HG03064 (cell line): ENCODE measurements around the gene GPR152.
"Not testable (repeated sequence)": the region's sequence is repeated elsewhere in the genome, so short reads cannot be mapped to it uniquely, and the experiment has no call there.

ENCODE experiments used
- ATAC-seq: cut with Tn5 transposase; IDR thresholded peaks from one replicate; pipeline ENCODE4 v1.9.1; 2021; ENCODE audit warnings: low read depth; ENCODE audit not compliant: unreplicated experiment

Gene GPR152

DNA sequence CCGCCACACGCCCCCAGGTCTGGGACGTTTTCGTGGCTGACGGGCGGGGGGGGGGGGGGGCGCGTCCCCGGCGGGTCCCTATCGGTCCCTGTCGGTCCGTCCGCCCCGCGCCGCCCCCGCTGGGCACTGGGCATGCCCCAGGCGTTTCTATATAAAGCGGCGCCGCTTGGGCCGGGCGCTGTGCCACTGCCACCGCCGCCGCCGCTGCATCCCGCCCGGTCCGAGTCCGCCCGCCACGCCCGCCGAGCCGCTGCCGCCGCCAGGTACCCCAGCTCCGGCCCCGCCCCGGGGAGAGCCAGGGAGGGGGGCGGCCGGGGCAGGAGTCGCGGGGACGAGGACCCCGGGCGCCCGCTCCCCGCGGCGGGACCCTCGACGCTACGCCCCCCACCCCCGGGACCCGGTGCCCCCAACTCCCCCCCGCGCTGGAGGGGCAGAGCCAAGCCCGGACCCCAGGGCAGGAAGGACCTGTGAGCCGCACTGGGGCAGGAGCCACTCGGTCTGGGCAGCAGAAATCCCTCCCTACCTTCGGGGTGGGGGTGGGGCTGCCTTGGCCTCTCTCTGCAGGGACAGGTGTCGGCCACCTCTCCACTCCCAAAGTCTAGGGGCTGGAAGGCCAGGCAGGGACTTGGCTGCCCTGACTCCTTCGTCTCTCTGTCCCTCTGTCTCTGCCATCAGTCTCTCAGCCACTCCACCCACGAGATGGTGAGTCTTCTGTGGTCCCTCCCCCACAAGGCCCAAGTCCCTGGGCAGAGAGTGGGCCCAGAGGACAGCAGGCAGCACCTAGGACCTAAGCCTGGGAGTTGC lies 36.8 kb downstream of the GPR152 start, which contains the start of gene CARNS1:
Gene CARNS1 (plus strand): TSS at position 178 of the 804 bp plus-strand sequence. CDS start 522 bp downstream, at position 700.
- no peak for ATAC-seq

DNA sequence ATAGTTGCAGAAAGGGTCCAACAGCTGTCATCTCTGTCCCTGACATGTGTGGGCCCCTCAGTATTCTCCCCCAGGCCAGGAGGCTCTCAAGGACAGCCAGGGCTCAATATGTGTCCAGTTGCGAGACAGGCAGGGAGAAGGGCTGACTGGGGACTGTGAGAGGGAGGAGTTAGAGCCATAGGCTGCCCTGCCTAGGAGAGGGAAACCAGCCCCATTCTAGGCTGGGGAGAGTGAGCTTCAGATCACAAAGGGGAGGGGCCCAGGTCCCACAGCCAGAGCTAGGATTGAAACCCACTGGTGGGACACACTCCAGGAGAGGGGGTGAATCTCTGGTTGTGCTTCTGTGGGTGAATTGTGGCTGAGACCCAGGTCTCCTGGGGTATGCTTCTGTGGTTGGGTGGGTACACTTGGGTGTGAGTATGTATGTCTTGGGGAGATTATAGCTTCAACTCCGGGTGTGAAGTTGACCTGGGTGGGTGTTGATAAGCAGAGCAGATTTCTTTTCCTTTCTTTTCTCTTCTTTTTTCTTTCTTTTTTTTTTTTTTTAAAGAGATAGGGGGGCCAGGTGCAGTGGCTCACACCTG lies 39.2 kb downstream of the GPR152 start:
- ATAC-seq, result no peak

DNA sequence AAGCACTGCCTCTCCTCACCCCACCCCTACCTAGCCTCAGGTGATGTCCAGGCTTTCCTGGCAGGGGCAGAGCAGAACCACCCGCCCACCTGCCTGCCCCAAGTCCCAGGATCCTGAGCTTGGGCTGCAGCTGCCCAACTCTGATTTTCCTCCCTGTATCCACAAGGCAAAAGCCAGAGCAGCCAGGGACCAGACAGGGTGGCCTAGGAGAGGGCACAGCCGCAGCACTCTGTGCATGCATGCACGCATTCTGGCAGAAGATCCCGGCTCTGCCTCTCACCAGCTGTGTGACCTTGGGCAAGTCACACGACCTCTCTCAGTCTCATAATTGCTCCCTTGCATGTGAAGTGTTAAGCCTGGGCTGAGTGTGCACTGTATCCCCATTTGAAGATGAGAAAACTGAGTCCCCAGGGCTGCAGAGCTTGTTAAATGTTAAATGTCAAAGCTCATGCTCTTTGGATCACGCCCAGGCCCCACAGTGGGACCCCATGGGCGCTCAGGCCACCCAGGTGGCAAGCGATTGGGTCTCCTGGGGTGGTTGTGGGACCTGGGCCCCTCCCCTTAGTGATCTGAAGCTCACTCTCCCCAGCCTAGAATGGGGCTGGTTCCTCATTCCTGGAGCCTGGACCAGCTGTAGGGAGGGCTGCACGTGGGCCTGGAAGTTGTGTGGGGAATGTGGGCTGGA lies 39.9 kb downstream of the GPR152 start:
- no peak for ATAC-seq

DNA sequence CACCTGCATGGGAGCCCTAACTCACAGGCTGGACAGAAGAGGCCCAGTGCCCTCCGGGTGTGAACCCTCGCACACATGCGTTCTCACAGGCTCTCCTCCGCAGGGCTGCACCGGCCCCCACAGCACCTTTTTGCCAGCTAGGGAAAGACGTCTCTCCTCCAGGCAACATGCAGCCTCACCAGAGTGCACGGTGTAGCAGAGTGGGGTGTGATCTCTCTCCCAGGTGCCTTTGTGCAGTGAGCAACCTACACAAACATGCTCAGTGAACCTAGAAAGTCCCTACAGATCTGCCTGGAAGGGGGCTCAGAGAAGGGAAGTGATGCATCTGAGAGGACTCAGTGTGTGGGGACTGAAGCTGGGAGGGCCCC lies 40.8 kb downstream of the GPR152 start:
- ATAC-seq, result no peak

DNA sequence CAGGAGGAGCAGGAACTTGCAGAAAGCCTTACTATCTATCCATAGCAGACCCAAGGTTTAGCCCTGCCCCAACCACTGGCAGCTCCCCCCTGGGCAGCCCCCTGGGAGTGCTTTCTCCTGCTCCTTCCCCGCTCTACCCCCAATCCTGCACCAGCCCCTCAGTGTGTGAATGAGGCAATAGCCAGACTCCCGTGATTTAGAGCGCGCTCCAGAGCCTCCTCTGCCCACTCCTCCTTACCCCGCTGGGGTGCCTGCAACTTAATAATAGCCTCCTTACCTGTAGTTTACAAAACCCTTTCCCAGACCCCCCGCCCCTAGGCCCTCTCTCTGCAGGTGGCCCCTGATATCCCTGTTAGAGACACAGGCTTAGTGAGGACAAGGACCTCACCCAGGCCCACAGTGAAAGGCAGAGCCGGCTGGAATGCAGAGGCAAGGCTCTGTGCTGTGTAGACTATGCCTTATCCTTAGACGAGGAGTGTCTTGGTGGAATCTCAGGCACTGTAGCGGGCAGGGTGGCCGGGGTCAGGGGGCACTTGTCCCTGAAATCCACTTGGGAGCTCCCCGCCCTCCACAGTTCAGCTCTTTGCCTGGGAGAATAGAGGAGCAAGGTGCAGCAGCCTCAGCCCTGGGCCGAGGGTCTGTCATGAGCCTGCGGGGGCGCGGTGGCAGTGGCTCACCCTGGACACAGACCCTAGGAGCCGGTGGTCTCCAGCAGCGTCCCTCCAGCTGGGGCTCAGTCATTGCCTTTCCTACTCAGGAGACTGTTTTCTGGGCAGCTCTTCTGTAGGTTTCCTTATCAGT lies 41.3 kb downstream of the GPR152 start:
- no peak for ATAC-seq

DNA sequence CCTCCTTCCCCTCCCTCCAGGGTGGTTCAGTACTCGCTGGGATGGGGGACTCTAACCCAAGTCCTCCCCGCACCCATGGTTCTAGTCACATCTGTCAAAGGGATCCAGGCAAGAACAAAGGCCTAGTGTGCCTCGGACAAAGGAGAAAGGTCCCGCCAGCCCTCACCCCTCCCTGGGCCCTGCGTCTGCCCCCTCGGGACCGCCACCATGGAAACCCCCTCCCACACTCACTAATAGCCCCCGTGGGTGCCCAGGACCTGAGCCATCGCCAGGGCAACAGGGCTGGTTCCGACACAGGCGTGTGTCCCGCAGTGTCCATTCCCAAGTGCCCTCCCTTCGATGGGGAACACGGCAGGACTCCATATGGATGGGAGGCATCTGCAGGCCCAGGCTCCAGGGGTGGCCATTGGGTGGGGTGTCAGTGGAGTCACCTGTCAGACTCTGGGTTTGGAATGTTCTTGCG lies 42.1 kb downstream of the GPR152 start:
- ATAC-seq, result no peak

DNA sequence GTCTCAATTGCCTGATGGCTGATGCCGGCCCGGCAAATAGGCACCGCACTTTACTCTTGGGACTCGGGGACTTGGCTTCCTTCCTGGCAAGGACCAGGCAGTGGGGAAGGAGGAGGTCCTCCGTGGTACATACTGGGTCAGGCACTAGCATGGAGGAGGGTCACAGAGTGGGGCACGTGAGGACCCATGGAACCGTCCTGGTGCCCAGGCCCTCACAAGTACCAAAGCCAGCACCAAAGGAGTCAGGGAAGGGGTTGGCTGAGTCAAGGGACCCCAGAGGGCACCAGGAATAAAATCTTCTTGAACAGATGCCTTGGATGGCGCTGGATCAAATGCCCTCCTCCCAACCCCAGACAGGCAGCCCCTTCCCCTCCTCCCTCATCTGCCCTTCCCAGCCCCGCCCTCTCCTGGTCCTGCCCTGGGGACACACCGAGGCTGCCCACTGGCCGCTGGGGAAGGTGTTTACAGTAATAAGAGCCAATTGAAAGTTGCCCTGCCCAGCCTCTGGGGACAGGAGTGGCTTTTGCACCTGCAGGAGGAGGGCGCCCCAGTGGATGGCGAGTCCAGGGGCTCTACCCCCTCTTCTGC lies 42.7 kb downstream of the GPR152 start:
- no peak for ATAC-seq

DNA sequence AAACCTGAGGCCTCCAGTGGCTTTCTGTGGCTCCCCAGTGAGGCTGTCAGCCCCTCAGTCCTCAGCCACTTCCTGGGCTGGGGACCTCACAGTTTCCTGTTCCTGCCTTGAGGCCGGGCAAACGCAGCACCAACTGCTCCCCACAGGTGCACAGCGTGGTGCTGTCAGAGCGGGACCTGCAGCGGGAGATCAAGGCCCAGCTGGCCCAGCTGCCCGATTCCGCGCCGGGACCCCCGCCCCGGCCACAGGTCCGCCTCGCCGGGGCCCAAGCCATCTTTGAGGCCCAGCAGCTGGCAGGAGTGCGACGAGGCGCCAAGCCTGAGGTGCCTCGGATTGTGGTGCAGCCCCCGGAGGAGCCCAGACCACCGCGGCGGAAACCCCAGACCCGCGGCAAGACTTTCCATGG lies 43.3 kb downstream of the GPR152 start:
- no peak for ATAC-seq

DNA sequence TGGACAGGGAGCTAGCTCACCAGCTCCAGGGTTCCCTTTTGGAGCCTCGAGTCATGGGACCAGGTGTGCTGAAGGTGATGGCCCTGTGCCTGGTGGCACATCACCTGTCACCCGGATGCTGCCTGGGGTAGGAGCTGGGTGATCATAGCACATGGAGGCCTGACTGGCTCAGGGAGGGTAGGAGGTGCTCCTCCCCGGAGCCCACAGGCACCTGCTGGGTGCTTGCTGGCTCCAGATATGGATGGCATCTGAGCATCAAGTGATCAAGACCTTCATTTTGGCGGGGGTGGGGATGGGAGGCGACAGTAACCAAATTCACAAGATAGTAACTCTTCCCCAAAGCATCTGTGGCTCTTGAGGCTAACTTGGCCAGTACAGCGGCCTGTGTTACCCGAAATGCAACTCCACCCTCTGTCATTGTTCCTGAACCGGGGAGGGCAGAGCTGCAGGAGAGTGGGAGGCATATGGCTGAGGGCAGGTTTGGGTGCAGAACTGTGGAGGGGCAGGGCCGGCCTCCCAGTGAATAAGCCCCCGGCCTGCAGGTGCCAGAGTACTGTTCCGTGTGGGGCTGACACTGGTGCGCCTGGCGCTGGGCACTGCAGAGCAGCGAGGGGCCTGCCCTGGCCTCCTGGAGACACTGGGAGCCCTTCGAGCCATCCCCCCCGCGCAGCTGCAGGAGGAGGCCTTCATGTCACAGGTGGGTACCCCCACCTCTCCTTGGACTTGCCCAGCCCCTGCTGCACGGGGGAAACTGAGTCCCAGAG lies 43.9 kb downstream of the GPR152 start:
- no peak for ATAC-seq

DNA sequence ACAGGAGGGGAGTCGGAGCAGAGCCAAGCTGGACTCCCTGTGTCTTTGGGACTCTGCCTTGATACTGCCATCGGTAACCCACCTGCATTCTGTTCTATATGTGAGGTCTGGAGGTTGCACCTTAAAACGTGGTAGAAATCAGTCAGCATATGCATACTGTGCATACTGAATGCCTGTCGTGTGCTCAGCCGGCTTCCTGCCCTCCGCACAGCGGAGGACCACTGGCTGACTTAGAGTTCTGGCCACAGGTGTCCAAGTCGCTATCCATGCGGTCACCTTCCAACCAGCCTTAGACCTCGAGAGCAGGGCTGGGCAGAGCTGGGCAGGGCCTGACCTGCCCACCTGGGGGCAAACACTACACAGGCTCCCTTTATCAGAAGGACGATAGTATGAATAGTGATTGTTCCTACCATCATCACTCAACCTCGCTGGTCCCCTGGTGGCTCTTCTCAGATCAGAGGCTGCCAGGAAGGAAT lies 44.8 kb downstream of the GPR152 start:
- no peak for ATAC-seq

DNA sequence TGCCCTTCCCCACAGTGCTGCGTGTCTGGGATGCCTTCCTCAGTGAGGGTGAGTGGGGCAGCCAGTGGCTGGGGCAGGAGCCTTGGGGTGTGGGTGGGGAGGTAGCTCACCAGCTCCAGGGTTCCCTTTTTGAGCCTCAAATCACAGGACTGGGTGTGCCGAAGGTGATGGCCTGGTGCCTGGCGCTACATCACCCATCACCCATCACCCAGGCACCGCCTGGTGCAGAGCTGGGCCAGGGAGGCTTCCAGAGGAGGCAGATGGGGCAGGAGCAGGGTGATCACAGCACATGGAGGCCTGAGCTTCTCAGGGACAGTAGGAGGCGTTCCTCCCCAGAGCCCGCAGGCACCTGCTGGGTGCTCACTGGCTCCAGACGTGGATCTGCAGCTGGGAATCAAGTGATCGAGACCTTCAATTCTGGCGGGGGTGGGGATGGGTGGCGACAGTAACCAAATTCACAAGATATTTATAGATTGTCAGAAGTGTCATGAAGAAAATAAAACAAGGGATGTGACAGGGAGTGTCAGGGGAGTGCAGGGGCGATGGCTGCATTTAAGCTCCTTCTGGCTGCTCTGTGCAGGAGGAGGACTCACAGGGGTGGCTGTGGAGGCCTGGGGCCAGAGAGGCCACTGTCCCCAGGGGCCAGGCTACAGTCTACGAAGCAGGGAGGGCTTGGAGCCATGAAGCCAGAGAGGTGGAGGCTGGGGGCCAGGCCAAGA lies 45.4 kb downstream of the GPR152 start:
- no peak for ATAC-seq

DNA sequence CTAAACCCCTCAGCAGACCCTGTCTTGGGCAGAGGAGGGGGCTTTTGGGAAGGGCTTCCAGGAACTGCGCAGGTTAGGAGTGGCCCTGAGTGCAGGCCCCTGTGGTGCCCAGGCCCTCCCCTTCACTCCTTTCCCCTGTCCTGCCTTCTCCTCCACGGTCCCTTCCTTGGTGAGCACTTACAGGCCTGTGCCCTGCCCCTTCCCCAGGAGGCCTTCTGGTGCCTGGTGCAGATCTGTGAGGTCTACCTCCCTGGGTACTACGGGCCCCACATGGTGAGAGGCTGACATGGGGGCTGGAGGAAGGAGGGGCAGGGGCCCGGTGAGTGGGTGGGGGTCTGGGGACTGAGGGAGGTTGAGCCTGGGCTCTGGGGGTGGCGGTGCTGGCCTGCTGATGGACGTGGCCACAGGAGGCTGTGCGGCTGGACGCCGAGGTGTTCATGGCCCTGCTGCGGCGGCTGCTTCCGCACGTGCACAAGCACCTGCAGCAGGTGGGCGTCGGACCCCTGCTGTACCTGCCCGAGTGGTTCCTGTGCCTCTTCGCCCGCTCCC lies 46.0 kb downstream of the GPR152 start:
- ATAC-seq, result no peak

DNA sequence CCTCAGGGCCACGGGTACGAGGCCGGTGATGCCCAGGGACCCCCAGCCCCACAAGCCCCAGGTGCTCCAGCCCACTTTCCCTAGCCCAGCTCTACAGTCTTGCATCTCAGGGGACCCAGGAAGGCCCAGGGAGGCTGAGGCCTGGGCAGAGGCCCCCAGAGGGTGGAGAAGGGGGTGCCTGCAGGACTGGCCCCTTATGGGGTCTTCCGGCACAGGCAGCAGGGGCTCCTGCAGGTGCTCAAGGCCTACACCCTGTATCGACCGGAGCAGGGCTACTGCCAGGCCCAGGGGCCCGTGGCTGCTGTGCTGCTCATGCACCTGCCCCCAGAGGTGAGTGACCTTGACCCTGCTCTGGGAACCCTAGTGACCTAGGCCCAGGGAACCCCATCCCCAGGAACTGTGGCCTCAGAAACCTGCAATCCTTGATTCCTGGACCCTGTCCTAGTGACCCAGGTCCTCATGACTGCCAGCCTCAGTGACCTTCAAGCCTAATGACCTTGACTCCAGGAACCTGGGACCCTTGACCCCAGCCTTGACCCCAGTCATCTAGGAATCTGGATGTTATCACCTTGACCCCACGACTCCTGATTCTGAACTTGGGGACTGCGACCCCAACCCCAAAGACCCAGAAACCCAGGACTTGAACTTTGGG lies 46.7 kb downstream of the GPR152 start:
- ATAC-seq, result no peak

DNA sequence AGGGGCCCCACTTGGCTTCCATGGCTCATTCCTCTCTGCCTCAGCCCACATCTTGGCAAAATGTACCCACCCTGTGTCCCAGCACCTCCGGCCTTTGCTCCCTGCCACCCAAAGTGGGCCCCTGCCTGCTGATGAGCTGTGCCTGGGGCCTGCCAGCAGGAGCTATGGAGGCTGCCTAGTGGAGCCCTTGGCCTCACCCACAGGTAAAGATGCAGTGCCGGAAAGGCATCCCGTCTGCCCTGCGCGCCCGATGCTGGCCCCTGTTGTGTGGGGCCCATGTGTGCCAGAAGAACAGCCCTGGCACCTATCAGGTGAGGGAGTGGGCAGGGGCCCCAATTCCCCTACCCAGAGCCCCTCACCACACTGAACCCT lies 47.3 kb downstream of the GPR152 start:
- no peak for ATAC-seq

DNA sequence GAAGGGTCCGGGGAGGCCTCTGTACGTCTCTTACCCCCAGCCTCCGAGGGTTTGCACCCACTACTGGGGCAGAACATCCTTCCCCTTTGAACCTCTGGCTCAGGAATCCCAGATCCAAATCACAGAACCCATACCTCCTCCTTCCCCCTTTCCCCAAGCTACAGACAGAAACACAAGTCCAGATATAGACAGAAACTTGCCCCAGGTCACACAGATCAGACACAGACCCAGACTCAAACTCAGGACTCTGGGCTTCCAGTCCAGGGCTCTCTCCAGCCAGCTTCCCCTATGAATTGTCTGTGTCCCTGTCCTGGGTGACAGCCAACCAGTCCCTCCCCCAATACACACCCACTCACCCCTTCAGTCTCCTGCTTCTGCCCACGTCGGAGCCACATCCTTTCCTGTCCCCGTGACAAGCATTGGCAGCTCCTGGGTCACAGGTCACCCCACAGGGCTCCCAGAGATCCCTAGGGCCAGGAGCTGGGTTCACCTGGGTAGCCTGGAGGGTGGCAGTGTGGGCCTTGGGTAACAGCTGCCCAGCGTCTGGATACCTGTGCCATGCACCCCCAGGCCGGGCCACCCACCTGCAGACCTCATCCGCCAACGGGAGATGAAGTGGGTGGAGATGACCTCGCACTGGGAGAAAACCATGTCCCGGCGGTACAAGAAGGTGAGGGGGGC lies 47.9 kb downstream of the GPR152 start:
- no peak for ATAC-seq

DNA sequence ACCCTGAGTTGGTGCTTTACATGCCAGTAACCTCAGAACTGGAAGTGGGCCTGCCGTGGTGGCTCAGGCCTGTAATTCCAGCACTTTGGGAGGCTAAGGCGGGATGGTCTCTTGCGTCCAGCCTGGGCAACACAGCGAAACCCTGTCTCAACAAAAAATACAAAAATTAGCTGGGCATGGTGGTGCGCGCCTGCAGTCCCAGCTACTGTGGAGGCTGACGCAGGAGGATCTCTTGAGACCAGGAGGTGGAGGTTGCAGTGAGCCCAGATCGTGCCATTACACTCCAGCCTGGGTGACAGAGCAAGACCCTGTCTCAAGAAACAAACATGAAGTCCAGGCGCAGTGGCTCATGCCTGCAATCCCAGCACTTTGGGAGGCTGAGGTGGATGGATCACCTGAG lies 49.4 kb downstream of the GPR152 start:
- not testable (repeated sequence) for ATAC-seq

DNA sequence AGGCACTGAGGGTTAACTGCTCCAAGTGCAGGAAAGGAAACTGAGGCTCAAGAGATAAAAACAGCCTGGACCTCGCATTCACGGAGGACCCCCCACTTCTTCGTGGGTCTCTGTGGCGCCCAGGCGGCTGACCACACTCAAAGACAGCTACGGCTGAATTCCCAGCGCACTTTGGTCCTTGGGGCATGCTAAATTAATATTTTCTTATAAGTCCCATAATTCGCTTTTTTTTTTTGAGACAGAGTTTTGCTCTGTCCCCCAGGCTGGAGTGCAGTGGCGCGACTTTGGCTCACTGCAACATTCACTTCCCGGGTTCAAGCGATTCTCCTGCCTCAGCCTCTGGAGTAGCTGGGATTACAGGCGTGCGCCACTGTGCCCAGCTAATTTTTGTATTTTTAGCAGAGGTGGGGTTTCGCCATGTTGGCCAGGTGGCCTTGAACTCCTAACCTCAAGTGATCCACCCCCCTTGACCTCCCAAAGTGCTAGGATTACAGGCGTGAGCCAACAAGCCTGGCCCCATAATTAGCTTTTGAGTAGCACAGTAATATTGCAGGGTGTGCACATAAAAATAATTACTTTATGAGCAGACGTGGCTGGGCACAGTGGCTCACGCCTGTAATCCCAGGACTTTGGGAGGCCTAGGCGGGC lies 50.2 kb downstream of the GPR152 start:
- not testable (repeated sequence) for ATAC-seq
